ENCODE measurements around the gene ZNF462.

ZNF462 gene

DNA sequence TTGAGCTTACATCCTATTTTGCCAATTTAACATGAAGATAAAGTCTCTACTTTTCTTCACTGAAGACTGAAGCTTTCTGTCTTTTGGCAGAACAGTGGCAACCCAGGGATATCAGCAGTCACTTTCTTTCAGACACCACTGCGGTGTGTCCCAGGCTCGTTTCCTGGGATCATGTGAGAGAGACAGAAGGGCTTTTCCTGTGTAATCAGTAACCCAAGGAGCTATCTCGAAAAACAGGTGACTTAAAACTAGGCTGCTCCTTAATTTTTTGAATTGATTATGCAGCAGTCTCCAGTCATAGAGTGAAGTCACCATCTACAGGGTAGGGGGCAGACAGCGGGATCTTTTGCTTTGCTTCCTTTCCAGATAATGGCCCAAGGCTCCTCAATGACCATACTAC lies 68.5 kb downstream of the ZNF462 start:
- TF ChIP-seq, protein P1, sequence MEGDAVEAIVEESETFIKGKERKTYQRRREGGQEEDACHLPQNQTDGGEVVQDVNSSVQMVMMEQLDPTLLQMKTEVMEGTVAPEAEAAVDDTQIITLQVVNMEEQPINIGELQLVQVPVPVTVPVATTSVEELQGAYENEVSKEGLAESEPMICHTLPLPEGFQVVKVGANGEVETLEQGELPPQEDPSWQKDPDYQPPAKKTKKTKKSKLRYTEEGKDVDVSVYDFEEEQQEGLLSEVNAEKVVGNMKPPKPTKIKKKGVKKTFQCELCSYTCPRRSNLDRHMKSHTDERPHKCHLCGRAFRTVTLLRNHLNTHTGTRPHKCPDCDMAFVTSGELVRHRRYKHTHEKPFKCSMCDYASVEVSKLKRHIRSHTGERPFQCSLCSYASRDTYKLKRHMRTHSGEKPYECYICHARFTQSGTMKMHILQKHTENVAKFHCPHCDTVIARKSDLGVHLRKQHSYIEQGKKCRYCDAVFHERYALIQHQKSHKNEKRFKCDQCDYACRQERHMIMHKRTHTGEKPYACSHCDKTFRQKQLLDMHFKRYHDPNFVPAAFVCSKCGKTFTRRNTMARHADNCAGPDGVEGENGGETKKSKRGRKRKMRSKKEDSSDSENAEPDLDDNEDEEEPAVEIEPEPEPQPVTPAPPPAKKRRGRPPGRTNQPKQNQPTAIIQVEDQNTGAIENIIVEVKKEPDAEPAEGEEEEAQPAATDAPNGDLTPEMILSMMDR (conservative IDR thresholded peaks at IDR 0.05): no peak
- TF ChIP-seq ZFX (IDR thresholded peaks at IDR 0.05): no peak
- H3K27ac ChIP-seq: no peak overlapping the region

DNA sequence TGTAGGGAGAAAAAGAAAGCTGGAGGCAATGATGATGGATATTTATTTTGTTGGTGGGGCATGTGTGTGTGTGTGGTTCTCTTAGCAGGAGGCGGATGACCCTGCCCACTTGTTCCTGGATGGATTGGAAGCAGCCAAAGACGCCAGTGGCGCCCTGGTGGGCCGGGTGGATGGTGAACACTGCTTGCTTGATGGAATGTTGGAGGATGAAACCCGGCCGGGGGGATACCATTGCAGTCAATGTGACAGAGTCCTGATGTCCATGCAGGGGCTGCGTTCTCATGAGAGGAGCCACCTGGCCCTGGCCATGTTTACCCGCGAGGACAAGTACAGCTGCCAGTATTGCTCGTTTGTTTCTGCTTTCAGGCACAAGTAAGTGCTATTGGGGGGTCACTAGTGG lies 69.2 kb downstream of the ZNF462 start:
- TF ChIP-seq, protein P1 (conservative IDR thresholded peaks at IDR 0.05): no peak
- TF ChIP-seq ZFX (IDR thresholded peaks at IDR 0.05): no peak
- H3K27ac ChIP-seq: no peak overlapping the region

DNA sequence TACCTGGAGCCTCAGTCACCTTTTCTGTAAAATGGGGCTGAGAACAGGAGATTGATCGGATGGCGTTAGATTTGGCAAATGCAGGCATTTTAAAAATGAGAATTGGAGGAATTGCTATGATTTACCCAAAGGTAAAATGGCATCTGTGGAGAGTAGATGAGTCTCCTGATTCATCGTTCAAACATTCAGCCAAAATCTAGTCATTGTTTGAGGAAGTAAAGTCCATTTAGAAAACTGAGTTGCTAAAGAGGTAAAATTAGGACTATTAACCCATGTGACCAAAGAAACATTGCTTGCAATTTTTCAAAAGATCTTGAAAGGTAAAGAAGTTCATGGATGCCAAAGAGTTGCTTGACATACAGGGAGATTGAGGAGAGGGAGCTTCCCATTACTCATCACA lies 69.7 kb downstream of the ZNF462 start:
- TF ChIP-seq, protein P1 (conservative IDR thresholded peaks at IDR 0.05): no peak
- no peak for TF ChIP-seq ZFX (IDR thresholded peaks at IDR 0.05)

DNA sequence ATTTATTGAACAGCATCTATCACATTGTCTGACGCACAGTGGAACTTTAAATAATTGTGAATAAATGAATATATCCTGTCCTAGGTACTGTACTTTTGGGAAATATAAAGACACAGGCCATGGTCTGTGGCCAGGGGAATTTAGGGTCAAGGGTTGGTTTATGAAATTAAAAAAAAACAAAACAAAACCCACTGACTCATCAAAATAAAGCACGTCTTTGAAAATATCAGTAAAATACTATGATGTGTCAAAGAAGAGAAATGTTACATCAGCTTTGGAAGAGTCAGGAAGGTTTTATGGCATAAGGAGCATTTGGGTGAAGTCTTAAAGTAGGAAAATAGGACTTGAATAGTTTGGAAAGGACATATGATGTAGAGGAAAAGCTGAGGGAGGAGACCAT lies 70.5 kb downstream of the ZNF462 start:
- TF ChIP-seq ZFX (IDR thresholded peaks at IDR 0.05): no peak
- TF ChIP-seq, protein P1 (conservative IDR thresholded peaks at IDR 0.05): no peak

More for the DNA sequence above, 69.7 kb downstream of the ZNF462 start:
- no peak overlapping the region for H3K27ac ChIP-seq

DNA sequence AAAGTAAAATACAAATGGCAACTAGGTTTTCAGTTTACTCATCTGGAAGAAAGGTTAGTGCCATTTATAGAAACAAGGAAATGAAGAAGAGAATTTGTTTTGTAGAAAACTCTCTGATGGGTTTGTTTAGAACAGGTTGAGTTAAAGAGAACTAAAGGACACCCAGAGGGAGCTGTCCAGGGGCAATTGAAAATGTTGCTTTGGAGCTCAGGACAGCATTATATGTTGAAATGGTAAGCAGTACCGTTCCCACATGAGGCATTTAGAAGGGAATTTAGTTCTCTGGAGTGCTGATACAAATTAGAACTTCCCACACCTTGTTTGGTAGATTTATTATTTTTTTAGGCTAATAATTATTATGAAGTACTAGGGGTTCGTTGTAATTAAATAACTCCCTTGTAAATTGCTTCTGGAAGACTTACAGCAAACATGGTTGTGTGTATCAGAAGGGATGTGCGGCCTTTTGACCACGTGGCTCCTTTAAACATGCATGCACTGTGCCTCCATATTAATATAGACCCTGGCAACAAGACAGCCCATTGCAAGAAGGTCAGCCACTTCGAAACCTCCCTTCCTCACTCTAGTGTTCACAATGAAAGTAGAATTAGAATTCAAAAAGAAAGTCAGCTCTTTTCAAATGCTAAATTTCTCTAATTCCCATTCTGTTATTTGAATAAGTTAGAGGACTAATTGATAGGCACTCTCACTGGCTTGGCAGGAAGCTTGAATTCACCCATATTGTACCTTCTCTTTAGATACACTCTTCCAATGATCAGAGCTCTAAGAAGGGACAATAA lies 71.7 kb downstream of the ZNF462 start:
- TF ChIP-seq, protein P1 (conservative IDR thresholded peaks at IDR 0.05): no peak
- TF ChIP-seq ZFX (IDR thresholded peaks at IDR 0.05): no peak
- H3K27ac ChIP-seq: no peak overlapping the region

More for the DNA sequence above, 70.5 kb downstream of the ZNF462 start:
- H3K27ac ChIP-seq: no peak overlapping the region

DNA sequence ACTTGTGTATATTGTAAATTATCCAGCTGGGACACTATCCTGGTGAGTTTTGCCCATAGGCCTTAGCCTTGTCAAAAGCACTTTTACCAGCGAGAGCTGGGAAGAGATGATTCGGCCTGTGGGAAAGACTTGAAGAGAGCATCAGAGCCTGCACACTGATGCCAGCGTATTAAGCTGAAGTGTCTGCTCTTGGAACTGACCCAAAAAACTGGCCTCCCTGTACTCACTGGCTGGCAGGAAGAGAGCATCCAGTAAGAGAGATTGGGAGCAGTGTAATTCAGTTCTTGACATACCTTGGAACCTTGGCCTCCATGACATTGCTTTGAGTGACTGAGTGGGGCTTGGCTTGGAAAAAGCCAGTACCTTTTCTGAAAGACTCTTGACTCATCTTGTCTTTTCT lies 73.7 kb downstream of the ZNF462 start:
- H3K27ac ChIP-seq: no peak overlapping the region
- no peak for TF ChIP-seq ZFX (IDR thresholded peaks at IDR 0.05)
- TF ChIP-seq, protein P1 (conservative IDR thresholded peaks at IDR 0.05): no peak

DNA sequence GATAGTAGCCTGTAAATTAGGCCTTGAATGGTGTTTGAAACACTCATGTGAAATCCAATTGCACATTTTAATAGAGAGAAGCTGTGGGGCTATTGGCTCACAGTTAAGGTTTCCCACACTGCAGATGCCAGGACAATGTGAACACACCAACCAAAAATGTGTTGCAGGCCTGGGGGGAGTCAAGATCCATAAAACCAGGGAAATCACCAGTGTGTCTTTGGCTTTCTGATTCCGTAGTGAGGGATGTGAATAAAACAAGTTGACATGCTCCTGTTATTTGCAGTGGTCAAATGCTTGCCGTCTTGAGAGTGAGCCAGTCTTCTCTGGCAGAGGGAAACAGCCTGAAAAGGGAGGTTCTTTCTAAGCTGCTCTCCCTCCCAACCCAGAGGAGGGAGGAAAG lies 79.0 kb downstream of the ZNF462 start:
- TF ChIP-seq, protein P1 (conservative IDR thresholded peaks at IDR 0.05): no peak
- no peak for TF ChIP-seq ZFX (IDR thresholded peaks at IDR 0.05)
- no peak overlapping the region for H3K27ac ChIP-seq
